Cortex of kidney (tissue), 1 donor: ENCODE results near the gene LRP1B.

ENCODE experiments used
- DNase-seq: peaks from one replicate; lab custom pipeline; 2025; lab: John Stamatoyannopoulos, UW

LRP1B gene

GRCh38 chr2:141947396-141948114 lies 183.3 kb downstream of the LRP1B start:
- DNase-seq: no peak

- DNase-seq: no peak
Measured at GRCh38 chr2:141946016-141946415, 184.8 kb downstream of the LRP1B start.

GRCh38 chr2:141943918-141944317 lies 186.9 kb downstream of the LRP1B start:
- DNase-seq: no peak

GRCh38 chr2:141942006-141942789 lies 188.6 kb downstream of the LRP1B start:
- DNase-seq: no peak

- no peak for DNase-seq
Measured at GRCh38 chr2:141941210-141941714, 189.6 kb downstream of the LRP1B start.

- DNase-seq: no peak
Measured at GRCh38 chr2:141940709-141941108, 190.1 kb downstream of the LRP1B start.

GRCh38 chr2:141933226-141933625 lies 197.6 kb downstream of the LRP1B start:
- DNase-seq: no peak

- DNase-seq: no peak
Measured at GRCh38 chr2:141932261-141932660, 198.6 kb downstream of the LRP1B start.

- no peak for DNase-seq
Measured at GRCh38 chr2:141931797-141932196, 199.0 kb downstream of the LRP1B start.

- no peak for DNase-seq
Measured at GRCh38 chr2:141930803-141931202, 200.0 kb downstream of the LRP1B start.

- no peak for DNase-seq
Measured at GRCh38 chr2:141929331-141930252, 201.2 kb downstream of the LRP1B start.

GRCh38 chr2:141928476-141928875 lies 202.3 kb downstream of the LRP1B start:
- DNase-seq: no peak

- no peak for DNase-seq
Measured at GRCh38 chr2:141927536-141927935, 203.3 kb downstream of the LRP1B start.

- DNase-seq: no peak
Measured at GRCh38 chr2:141925511-141925910, 205.3 kb downstream of the LRP1B start.

- DNase-seq: no peak
Measured at GRCh38 chr2:141923657-141924056, 207.2 kb downstream of the LRP1B start.

- no peak for DNase-seq
Measured at GRCh38 chr2:141911485-141912066, 219.2 kb downstream of the LRP1B start.

GRCh38 chr2:141906678-141907077 lies 224.1 kb downstream of the LRP1B start:
- DNase-seq: no peak

- no peak for DNase-seq
Measured at GRCh38 chr2:141900826-141901225, 230.0 kb downstream of the LRP1B start.

GRCh38 chr2:141899740-141900139 lies 231.1 kb downstream of the LRP1B start:
- no peak for DNase-seq

- DNase-seq: no peak
Measured at GRCh38 chr2:141889788-141890187, 241.0 kb downstream of the LRP1B start.

- DNase-seq: no peak
Measured at GRCh38 chr2:141888987-141889555, 241.7 kb downstream of the LRP1B start.
